ENCODE results near the gene NCKAP5.

DNA sequence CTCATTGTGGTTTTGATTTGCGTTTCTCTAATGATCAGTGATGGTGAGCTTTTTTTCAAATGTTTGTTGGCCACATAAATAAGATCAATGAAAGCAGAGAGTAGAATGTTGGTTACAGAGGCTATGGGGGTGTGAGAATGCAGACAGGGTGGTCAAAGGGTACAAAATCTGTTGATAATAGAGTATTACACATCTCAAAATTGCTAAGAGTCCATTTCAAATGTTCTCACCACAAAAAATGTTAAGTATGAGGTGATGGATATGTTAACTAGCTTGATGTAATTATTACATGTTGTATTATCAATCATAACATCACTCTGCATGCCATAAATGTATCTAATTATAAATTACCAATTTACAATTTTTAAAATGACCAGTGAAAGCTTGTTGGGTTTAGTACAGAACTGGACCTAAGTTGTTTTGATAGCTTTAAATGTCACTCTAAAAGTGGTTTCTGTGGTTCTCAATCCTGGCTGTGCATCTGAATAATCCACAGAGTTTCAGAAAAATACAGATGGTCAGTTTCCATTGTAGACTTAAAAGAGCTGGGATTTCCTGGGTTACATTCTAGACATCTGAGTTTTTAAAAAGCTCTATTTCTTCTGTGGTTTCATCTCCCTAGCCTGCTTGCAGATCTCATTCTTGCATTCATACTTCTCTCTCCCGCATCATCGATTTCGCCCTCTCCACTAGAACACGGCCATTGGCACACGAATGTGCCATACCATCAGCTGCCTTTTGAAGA lies 612.2 kb downstream of the NCKAP5 start:
- TF ChIP-seq POLR2A (IDR thresholded peaks at IDR 0.05; ENCODE audit: low read depth, low read length) (no peak), POLR2AphosphoS5 (IDR thresholded peaks at IDR 0.05; ENCODE audit: low read depth, low read length) (no peak), TAF1 (IDR thresholded peaks at IDR 0.05; ENCODE audit: borderline replicate concordance, low read depth, low read length) (no peak)

Data from GM12892 (cell line).